ENCODE measurements around the gene CTXN3. TPM values are rescaled to one million over a fixed set of nuclear protein-coding genes. Genes with fewer than 3 reads are reported as not detected.

The CTXN3 gene
- total and polyA plus RNA-seq, 10 of the 15 experiments (the other 5 are each of a cell fraction or from before 2014, with no cell fraction given): not detected

GRCh38 chr5:127697894-127698600 lies 49.2 kb downstream of the CTXN3 start:
- Histone ChIP-seq H3K4me3 (no peak overlapping the region), H3K4me2 (ENCODE audit: control insufficient read depth, insufficient read depth) (no peak overlapping the region), H4K20me1 (ENCODE audit: control insufficient read depth, insufficient read depth) (no peaks in the 10 kb centered on the region), H3K79me2 (ENCODE audit: control insufficient read depth, insufficient read depth, low read length) (no peaks in the 10 kb centered on the region), H3K27ac (ENCODE audit: control insufficient read depth, insufficient read depth) (no peak overlapping the region), H3K9ac (ENCODE audit: control insufficient read depth, insufficient read depth, low read length) (no peak overlapping the region), H2AFZ (ENCODE audit: control insufficient read depth, low read depth, low read length) (no peak overlapping the region), H3K27me3 (replicated peaks in 1 of 2; ENCODE audit: control insufficient read depth in 2 of 2, insufficient read depth in 2 of 2, low read length in 1 of 2) (no peaks in the 10 kb centered on the region), H3K36me3 (ENCODE audit: control insufficient read depth in 2 of 2, insufficient read depth in 2 of 2, low read length in 1 of 2) (no peaks in the 10 kb centered on the region), H3K4me1 (ENCODE audit: control insufficient read depth, insufficient read depth, low read length) (no peaks in the 10 kb centered on the region), H3K9me3 (replicated peaks; ENCODE audit: control insufficient read depth, insufficient read depth, low read length) (no peaks in the 10 kb centered on the region)
- RAD21 ChIA-PET (ENCODE audit: unreplicated experiment): no interaction called here
- FAIRE-seq: no peak
- in situ Hi-C loops (cut with MboI) (no loop called here), intact Hi-C loops (cut with micrococcal nuclease; ENCODE audit: unreplicated experiment) (no loop called here)
- no TSS peak for BruUV-seq (replicated peaks)
- 2% methylated on average over 2 of the region's 2 CpGs for WGBS (ENCODE audit: insufficient coverage, insufficient replicate concordance, low lambda C conversion rate, missing lambda C conversion rate)
- POLR2A ChIA-PET: no interaction called here
- SMC1A ChIA-PET (ENCODE audit: uncharacterized antibody, unreplicated experiment): interaction anchor here (0.7 to 0.8 kb wide), 2 partner anchors 21 to 90 kb away, joined by 3 read pairs; no protein-coding TSS in a partner anchor
- ATAC-seq: no peak
- TF ChIP-seq ATF2 (IDR thresholded peaks at IDR 0.05; ENCODE audit: low read length) (no peak), TARDBP (IDR thresholded peaks at IDR 0.05; ENCODE audit: borderline replicate concordance) (no peak), GABPA (IDR thresholded peaks at IDR 0.05; ENCODE audit: low read depth) (no peak), FOXK2 (IDR thresholded peaks at IDR 0.05) (no peak), EZH2 (IDR thresholded peaks at IDR 0.05; ENCODE audit: borderline replicate concordance, control insufficient read depth, low read depth, low read length) (no peak), SPI1 (IDR thresholded peaks at IDR 0.05; ENCODE audit: borderline replicate concordance, insufficient read depth, low read depth, low read length) (no peak), NFYB (IDR thresholded peaks at IDR 0.05; ENCODE audit: insufficient read depth, low read depth, low read length) (no peak), ATF7 (IDR thresholded peaks at IDR 0.05; ENCODE audit: low read depth) (no peak), ESRRA (IDR thresholded peaks at IDR 0.05; ENCODE audit: low read length) (no peak)
- CTCF ChIA-PET: no interaction called here
- no peak for DNase-seq (ENCODE audit: low read depth, low spot score)
